CD4-positive, alpha-beta memory T cell (primary cell): Measurements from ENCODE around the gene ITGA8. TPM values are rescaled to one million over a fixed set of nuclear protein-coding genes. Genes with fewer than 3 reads are reported as not detected.
"Not testable (repeated sequence)": the region's sequence is repeated elsewhere in the genome, so short reads cannot be mapped to it uniquely, and the experiment has no call there.

Experiments
- CTCF ChIA-PET: fragments of 350-600 bp; sonication (Branson Sonifier 250); formaldehyde crosslinking; loops from one replicate; lab custom pipeline; 2021; ENCODE audit warnings: inconsistent platforms; ENCODE audit not compliant: partially characterized antibody; lab: Charles Lee
- POLR2A ChIA-PET: fragments of 350-600 bp; sonication (Branson Sonifier 250); formaldehyde crosslinking; loops from one replicate; lab custom pipeline; 2021; ENCODE audit not compliant: partially characterized antibody; lab: Charles Lee
- DNase-seq, 5 donors: peaks; one replicate each; pipeline versions ENCODE4 v3.0.0 to v3.0.0-alpha.2; 2020 to 2022; ENCODE audit warnings: mixed read lengths in 1 of 5
- H3K27ac ChIP-seq: one replicate; pipeline ENCODE4 v1.7.0; 2013; ENCODE audit warnings: low read depth, low read length
- H3K27me3 ChIP-seq: 2 replicates; pipeline ENCODE4 v1.7.0; 2013; ENCODE audit warnings: mild to moderate bottlenecking, low read length, moderate library complexity; ENCODE audit not compliant: insufficient read depth
- H3K36me3 ChIP-seq: 2 replicates; pipeline ENCODE4 v1.7.0; 2013; ENCODE audit warnings: mild to moderate bottlenecking, low read length, moderate library complexity; ENCODE audit not compliant: insufficient read depth
- H3K4me1 ChIP-seq: 2 replicates; pipeline ENCODE4 v1.7.0; 2013; ENCODE audit warnings: mild to moderate bottlenecking, low read length, moderate library complexity; ENCODE audit not compliant: insufficient read depth
- H3K4me3 ChIP-seq, 2 donors: one replicate each; pipeline ENCODE4 v1.7.0; 2013; ENCODE audit warnings: low read length in 2 of 2, mild to moderate bottlenecking in 1 of 2
- H3K9me3 ChIP-seq, 2 donors: one replicate each; pipeline ENCODE4 v1.7.0; 2013; ENCODE audit warnings: low read length in 2 of 2, control low read depth in 1 of 2; ENCODE audit not compliant: control insufficient read depth in 1 of 2
- H3K27ac Mint-ChIP-seq, 7 donors: one replicate each; pipeline ENCODE4 v1.8.0; 2020 to 2021; ENCODE audit warnings: mixed read lengths in 7 of 7, mild to moderate bottlenecking in 6 of 7, inconsistent platforms in 3 of 7, moderate library complexity in 3 of 7
- H3K27me3 Mint-ChIP-seq, 2 donors: one replicate each; pipeline ENCODE4 v1.8.0; 2020 to 2021; ENCODE audit warnings: mixed read lengths in 2 of 2
- H3K36me3 Mint-ChIP-seq, 2 donors: one replicate each; pipeline ENCODE4 v1.8.0; 2020 to 2021; ENCODE audit warnings: mixed read lengths in 2 of 2, inconsistent platforms in 1 of 2, mild to moderate bottlenecking in 1 of 2
- H3K4me1 Mint-ChIP-seq, 4 donors: one replicate each; pipeline ENCODE4 v1.8.0; 2020 to 2021; ENCODE audit warnings: mixed read lengths in 4 of 4, mild to moderate bottlenecking in 1 of 4
- H3K4me3 Mint-ChIP-seq, 8 donors: one replicate each; pipeline ENCODE4 v1.8.0; 2020 to 2021; ENCODE audit warnings: mixed read lengths in 8 of 8, mild to moderate bottlenecking in 7 of 8, moderate library complexity in 6 of 8, inconsistent platforms in 3 of 8
- H3K9me3 Mint-ChIP-seq, 8 donors: one replicate each; pipeline ENCODE4 v1.8.0; 2020 to 2021; ENCODE audit warnings: mixed read lengths in 8 of 8, mild to moderate bottlenecking in 5 of 8, inconsistent platforms in 3 of 8, moderate library complexity in 1 of 8
- intact Hi-C: fragments of 100-400 bp; cut with micrococcal nuclease; formaldehyde crosslinking; loops from one replicate; pipeline ENCODE4 v1.15.1; 2023
- polyA plus RNA-seq, 2 donors: library from polyadenylated mRNA; unstranded; fragments of 300-500 nt; fragmentation: Illumina TruSeq; gene quantifications; one replicate each; pipeline ENCODE4 v1.2.3, GENCODE V29; 2021
- total RNA-seq, 2 experiments: library from RNA; stranded (reverse); gene quantifications; one replicate each; pipeline ENCODE4 v1.2.3, GENCODE V29; 2021

The ITGA8 gene
- total and polyA plus RNA-seq, 4 experiments from 2014 or later = not detected

GRCh38 chr10:15632456-15633091 lies 87.1 kb downstream of the ITGA8 start:
- Mint-ChIP-seq H3K27me3 (peaks cover 3 to 7% of the 10 kb centered on the region in 2 donors), H3K27ac (no peak overlapping the region), H3K4me3 (no peak overlapping the region), H3K36me3 (no peaks in the 10 kb centered on the region), H3K9me3 (peaks cover 0 to 2% (median 0%) of the 10 kb centered on the region in 8 donors), H3K4me1 (no peaks in the 10 kb centered on the region)
- CTCF ChIA-PET = no interaction called here
- POLR2A ChIA-PET = no interaction called here
- no peaks in the 10 kb centered on the region for H3K4me1 ChIP-seq
- H3K27me3 ChIP-seq = no peaks in the 10 kb centered on the region
- no peak for DNase-seq
- H3K4me3 ChIP-seq = no peak overlapping the region
- H3K9me3 ChIP-seq = no peaks in the 10 kb centered on the region
- H3K27ac ChIP-seq = no peak overlapping the region
- H3K36me3 ChIP-seq = no peaks in the 10 kb centered on the region
- intact Hi-C loops = no loop called here

- H3K27me3 Mint-ChIP-seq, H3K9me3 Mint-ChIP-seq, H3K36me3 Mint-ChIP-seq, H3K27ac Mint-ChIP-seq, DNase-seq, H3K36me3 ChIP-seq, H3K4me1 Mint-ChIP-seq, H3K27ac ChIP-seq, H3K9me3 ChIP-seq, H3K27me3 ChIP-seq, intact Hi-C loops, H3K4me3 ChIP-seq, H3K4me3 Mint-ChIP-seq, POLR2A ChIA-PET, H3K4me1 ChIP-seq, CTCF ChIA-PET: not testable (repeated sequence)
Measured at GRCh38 chr10:15631205-15631604, 88.5 kb downstream of the ITGA8 start.

- intact Hi-C loops = no loop called here
- H3K4me1 Mint-ChIP-seq = no peaks in the 10 kb centered on the region
- H3K4me3 Mint-ChIP-seq = no peak overlapping the region
- H3K36me3 ChIP-seq = no peaks in the 10 kb centered on the region
- H3K9me3 ChIP-seq = no peaks in the 10 kb centered on the region
- peaks cover 0 to 5% of the 10 kb centered on the region in 2 donors for H3K27me3 Mint-ChIP-seq
- H3K27ac Mint-ChIP-seq = no peak overlapping the region
- H3K4me1 ChIP-seq = no peaks in the 10 kb centered on the region
- no peaks in the 10 kb centered on the region for H3K27me3 ChIP-seq
- no peak for DNase-seq
- H3K9me3 Mint-ChIP-seq = peaks cover 0 to 2% (median 0%) of the 10 kb centered on the region in 8 donors
- ChIA-PET POLR2A (no interaction called here), CTCF (no interaction called here)
- no peak overlapping the region for H3K4me3 ChIP-seq
- H3K27ac ChIP-seq = no peak overlapping the region
- no peaks in the 10 kb centered on the region for H3K36me3 Mint-ChIP-seq
Measured at GRCh38 chr10:15630353-15630752, 89.4 kb downstream of the ITGA8 start.

- H3K4me1 Mint-ChIP-seq = no peaks in the 10 kb centered on the region
- CTCF ChIA-PET = no interaction called here
- H3K9me3 ChIP-seq = no peaks in the 10 kb centered on the region
- H3K36me3 ChIP-seq = no peaks in the 10 kb centered on the region
- H3K27me3 Mint-ChIP-seq = peaks cover 2 to 4% of the 10 kb centered on the region in 2 donors
- H3K27ac ChIP-seq = no peak overlapping the region
- H3K4me3 ChIP-seq = no peak overlapping the region
- POLR2A ChIA-PET = no interaction called here
- DNase-seq = no peak
- no peak overlapping the region for H3K4me3 Mint-ChIP-seq
- H3K27ac Mint-ChIP-seq = no peak overlapping the region
- H3K36me3 Mint-ChIP-seq = no peaks in the 10 kb centered on the region
- peaks cover 0 to 2% (median 0%) of the 10 kb centered on the region in 8 donors for H3K9me3 Mint-ChIP-seq
- intact Hi-C loops = no loop called here
- H3K27me3 ChIP-seq = no peaks in the 10 kb centered on the region
- no peaks in the 10 kb centered on the region for H3K4me1 ChIP-seq
Measured at GRCh38 chr10:15627617-15628196, 92.0 kb downstream of the ITGA8 start.

GRCh38 chr10:15626937-15627336 lies 92.8 kb downstream of the ITGA8 start:
- Histone ChIP-seq H3K27me3 (no peaks in the 10 kb centered on the region), H3K4me1 (no peaks in the 10 kb centered on the region), H3K9me3 (no peaks in the 10 kb centered on the region), H3K4me3 (no peak overlapping the region), H3K27ac (no peak overlapping the region), H3K36me3 (no peaks in the 10 kb centered on the region)
- DNase-seq = no peak
- no peak overlapping the region for H3K4me3 Mint-ChIP-seq
- ChIA-PET CTCF (no interaction called here), POLR2A (no interaction called here)
- H3K36me3 Mint-ChIP-seq = no peaks in the 10 kb centered on the region
- peaks cover 2 to 5% of the 10 kb centered on the region in 2 donors for H3K27me3 Mint-ChIP-seq
- H3K9me3 Mint-ChIP-seq = peaks cover 0 to 2% (median 0%) of the 10 kb centered on the region in 8 donors
- H3K4me1 Mint-ChIP-seq = no peaks in the 10 kb centered on the region
- intact Hi-C loops = no loop called here
- H3K27ac Mint-ChIP-seq = no peak overlapping the region

- Mint-ChIP-seq H3K27me3 (peaks cover 0 to 10% of the 10 kb centered on the region in 2 donors), H3K9me3 (peaks cover 0 to 2% (median 0%) of the 10 kb centered on the region in 8 donors), H3K4me3 (no peak overlapping the region), H3K27ac (no peak overlapping the region), H3K4me1 (no peaks in the 10 kb centered on the region), H3K36me3 (no peaks in the 10 kb centered on the region)
- no peaks in the 10 kb centered on the region for H3K27me3 ChIP-seq
- no peaks in the 10 kb centered on the region for H3K9me3 ChIP-seq
- intact Hi-C loops = no loop called here
- H3K4me3 ChIP-seq = no peak overlapping the region
- no peak overlapping the region for H3K27ac ChIP-seq
- no peak for DNase-seq
- CTCF ChIA-PET = no interaction called here
- no peaks in the 10 kb centered on the region for H3K4me1 ChIP-seq
- H3K36me3 ChIP-seq = no peaks in the 10 kb centered on the region
- POLR2A ChIA-PET = no interaction called here
Measured at GRCh38 chr10:15625261-15625660, 94.5 kb downstream of the ITGA8 start.

GRCh38 chr10:15624401-15625196 lies 95.1 kb downstream of the ITGA8 start:
- peaks cover 0 to 10% of the 10 kb centered on the region in 2 donors for H3K27me3 Mint-ChIP-seq
- ChIA-PET POLR2A (no interaction called here), CTCF (no interaction called here)
- H3K4me3 ChIP-seq = no peak overlapping the region
- no peak overlapping the region for H3K4me3 Mint-ChIP-seq
- H3K9me3 Mint-ChIP-seq = peaks cover 0 to 2% (median 0%) of the 10 kb centered on the region in 8 donors
- H3K27me3 ChIP-seq = no peaks in the 10 kb centered on the region
- no peak overlapping the region for H3K27ac Mint-ChIP-seq
- H3K27ac ChIP-seq = no peak overlapping the region
- no peak for DNase-seq
- no peaks in the 10 kb centered on the region for H3K4me1 ChIP-seq
- H3K36me3 ChIP-seq = no peaks in the 10 kb centered on the region
- H3K9me3 ChIP-seq = no peaks in the 10 kb centered on the region
- intact Hi-C loops = no loop called here
- no peaks in the 10 kb centered on the region for H3K4me1 Mint-ChIP-seq
- H3K36me3 Mint-ChIP-seq = no peaks in the 10 kb centered on the region
